GM21360 (cell line): ENCODE measurements around the gene PDE10A.
"Not testable (repeated sequence)": the region's sequence is repeated elsewhere in the genome, so short reads cannot be mapped to it uniquely, and the experiment has no call there.

ENCODE experiments used
- ATAC-seq: cut with Tn5 transposase; IDR thresholded peaks from one replicate; pipeline ENCODE4 v1.9.1; 2021; ENCODE audit warnings: mild to moderate bottlenecking, moderate library complexity; ENCODE audit not compliant: unreplicated experiment

Gene PDE10A

GRCh38 chr6:165594584-165595333, 68.3 kb downstream of the PDE10A start:
- ATAC-seq, result no peak

- ATAC-seq, result not testable (repeated sequence)
Measured at GRCh38 chr6:165592947-165593346, 70.1 kb downstream of the PDE10A start.

GRCh38 chr6:165588515-165588914, 74.5 kb downstream of the PDE10A start:
- ATAC-seq, result no peak

- no peak for ATAC-seq
Measured at GRCh38 chr6:165587206-165587605, 75.8 kb downstream of the PDE10A start.

- no peak for ATAC-seq
Measured at GRCh38 chr6:165586706-165587105, 76.3 kb downstream of the PDE10A start.

GRCh38 chr6:165585060-165585459, 78.0 kb downstream of the PDE10A start:
- ATAC-seq, result no peak

GRCh38 chr6:165584541-165584940, 78.5 kb downstream of the PDE10A start:
- ATAC-seq, result no peak

- ATAC-seq, result no peak
Measured at GRCh38 chr6:165581678-165582077, 81.4 kb downstream of the PDE10A start.

GRCh38 chr6:165580136-165580535, 82.9 kb downstream of the PDE10A start:
- ATAC-seq, result no peak

- ATAC-seq, result no peak
Measured at GRCh38 chr6:165579151-165579550, 83.9 kb downstream of the PDE10A start.

- no peak for ATAC-seq
Measured at GRCh38 chr6:165577556-165577955, 85.5 kb downstream of the PDE10A start.

- no peak for ATAC-seq
Measured at GRCh38 chr6:165575158-165575549, 87.9 kb downstream of the PDE10A start.

- ATAC-seq, result no peak
Measured at GRCh38 chr6:165574220-165575157, 88.6 kb downstream of the PDE10A start.

GRCh38 chr6:165573671-165574070, 89.4 kb downstream of the PDE10A start:
- no peak for ATAC-seq

GRCh38 chr6:165571721-165572132, 91.3 kb downstream of the PDE10A start:
- ATAC-seq, result peak; percentile 76

- no peak for ATAC-seq
Measured at GRCh38 chr6:165571068-165571682, 91.9 kb downstream of the PDE10A start.

GRCh38 chr6:165568326-165568725, 94.7 kb downstream of the PDE10A start:
- ATAC-seq, result no peak

GRCh38 chr6:165566088-165566828, 96.8 kb downstream of the PDE10A start:
- no peak for ATAC-seq

- ATAC-seq, result no peak
Measured at GRCh38 chr6:165562421-165563090, 100.5 kb downstream of the PDE10A start.

GRCh38 chr6:165559632-165560031, 103.4 kb downstream of the PDE10A start:
- no peak for ATAC-seq
